ENCODE data around the gene NDUFB11.

Gene NDUFB11

GRCh38 chrX:47174846-47175587 is 30.5 kb upstream of the NDUFB11 start:
- no peak for DNase-seq (ENCODE audit: low read depth in 2 of 2)

GRCh38 chrX:47174376-47174775 is 29.9 kb upstream of the NDUFB11 start:
- no peak for DNase-seq (ENCODE audit: low read depth in 2 of 2)

- DNase-seq (ENCODE audit: low read depth in 2 of 2): no peak
Observed at GRCh38 chrX:47172971-47173792, 28.7 kb upstream of the NDUFB11 start.

GRCh38 chrX:47172549-47172948 is 28.0 kb upstream of the NDUFB11 start:
- DNase-seq (ENCODE audit: low read depth in 2 of 2): no peak

GRCh38 chrX:47171996-47172395 is 27.5 kb upstream of the NDUFB11 start:
- no peak for DNase-seq (ENCODE audit: low read depth in 2 of 2)

- no peak for DNase-seq (ENCODE audit: low read depth in 2 of 2)
Observed at GRCh38 chrX:47170861-47171692, 26.6 kb upstream of the NDUFB11 start.

GRCh38 chrX:47169726-47170515 is 25.4 kb upstream of the NDUFB11 start:
- no peak for DNase-seq (ENCODE audit: low read depth in 2 of 2)

- DNase-seq (ENCODE audit: low read depth in 2 of 2): no peak
Observed at GRCh38 chrX:47169273-47169672, 24.8 kb upstream of the NDUFB11 start.

GRCh38 chrX:47168495-47169073 is 24.1 kb upstream of the NDUFB11 start:
- no peak for DNase-seq (ENCODE audit: low read depth in 2 of 2)

GRCh38 chrX:47166126-47166525 is 21.6 kb upstream of the NDUFB11 start:
- no peak for DNase-seq (ENCODE audit: low read depth in 2 of 2)

- no peak for DNase-seq (ENCODE audit: low read depth in 2 of 2)
Observed at GRCh38 chrX:47164420-47164819, 19.9 kb upstream of the NDUFB11 start.

GRCh38 chrX:47162927-47163583 is 18.6 kb upstream of the NDUFB11 start:
- no peak for DNase-seq (ENCODE audit: low read depth in 2 of 2)

GRCh38 chrX:47160781-47161180 is 16.3 kb upstream of the NDUFB11 start:
- no peak for DNase-seq (ENCODE audit: low read depth in 2 of 2)

- DNase-seq (ENCODE audit: low read depth in 2 of 2): no peak
Observed at GRCh38 chrX:47158781-47159180, 14.3 kb upstream of the NDUFB11 start.

- DNase-seq (ENCODE audit: low read depth in 2 of 2): no peak
Observed at GRCh38 chrX:47158131-47158530, 13.6 kb upstream of the NDUFB11 start.

- no peak for DNase-seq (ENCODE audit: low read depth in 2 of 2)
Observed at GRCh38 chrX:47156611-47157520, 12.4 kb upstream of the NDUFB11 start.

- DNase-seq (ENCODE audit: low read depth in 2 of 2): no peak
Observed at GRCh38 chrX:47151435-47151834, 6.9 kb upstream of the NDUFB11 start.

GRCh38 chrX:47148946-47149345 is 4.4 kb upstream of the NDUFB11 start:
- no peak for DNase-seq (ENCODE audit: low read depth in 2 of 2)
